ENCODE measurements around the gene HES5.
A peak's percentile ranks its signal among the peaks of the same experiment; 100 is the strongest.
"Not testable (repeated sequence)": the region's sequence is repeated elsewhere in the genome, so short reads cannot be mapped to it uniquely, and the experiment has no call there.

The HES5 gene

GRCh38 chr1:2560299-2561073 is 30.4 kb upstream of the HES5 start:
- no peak for DNase-seq

GRCh38 chr1:2559509-2560298 is 29.6 kb upstream of the HES5 start:
- DNase-seq, result no peak

DNA sequence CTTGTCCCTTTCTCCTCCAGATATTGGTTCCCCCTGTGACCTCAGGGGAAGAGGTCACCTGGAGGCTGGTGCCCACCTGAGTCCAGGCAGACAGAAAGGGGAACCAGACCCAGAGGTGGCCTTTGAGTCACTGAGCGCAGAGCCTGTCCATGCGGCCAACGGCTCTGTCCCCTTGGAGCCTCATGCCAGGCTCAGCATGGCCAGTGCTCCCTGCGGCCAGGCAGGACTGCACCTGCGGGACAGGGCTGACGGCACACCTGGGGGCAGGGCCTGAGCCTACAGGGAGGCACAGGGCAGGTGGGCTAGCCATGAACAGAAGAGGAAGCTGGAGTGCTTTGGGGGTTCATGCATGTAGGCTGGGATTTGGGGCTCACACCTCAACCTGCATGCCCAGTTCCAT is 28.8 kb upstream of the HES5 start:
- no peak for DNase-seq

DNA sequence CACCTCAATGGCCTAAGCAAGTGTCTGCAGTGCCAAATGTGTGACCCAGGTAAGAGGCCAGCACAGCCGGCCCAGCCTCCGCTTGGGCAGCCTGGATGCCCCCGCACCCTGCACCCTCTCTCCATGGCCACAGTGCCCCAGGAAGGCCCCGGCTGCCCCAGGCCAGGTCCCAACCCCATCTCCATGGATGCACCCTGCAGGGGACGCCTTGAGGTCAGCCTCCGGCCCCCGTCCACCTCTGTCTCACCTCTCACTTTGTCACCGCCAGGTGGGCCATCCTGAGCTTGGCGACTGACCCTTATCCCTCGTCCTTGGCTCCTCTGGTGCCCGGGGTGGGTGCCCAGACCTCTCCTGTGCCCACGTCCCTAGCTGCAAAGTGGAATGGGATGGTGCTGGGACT is 28.4 kb upstream of the HES5 start:
- DNase-seq, result no peak

GRCh38 chr1:2557482-2558400 is 27.7 kb upstream of the HES5 start:
- DNase-seq, result no peak

DNA sequence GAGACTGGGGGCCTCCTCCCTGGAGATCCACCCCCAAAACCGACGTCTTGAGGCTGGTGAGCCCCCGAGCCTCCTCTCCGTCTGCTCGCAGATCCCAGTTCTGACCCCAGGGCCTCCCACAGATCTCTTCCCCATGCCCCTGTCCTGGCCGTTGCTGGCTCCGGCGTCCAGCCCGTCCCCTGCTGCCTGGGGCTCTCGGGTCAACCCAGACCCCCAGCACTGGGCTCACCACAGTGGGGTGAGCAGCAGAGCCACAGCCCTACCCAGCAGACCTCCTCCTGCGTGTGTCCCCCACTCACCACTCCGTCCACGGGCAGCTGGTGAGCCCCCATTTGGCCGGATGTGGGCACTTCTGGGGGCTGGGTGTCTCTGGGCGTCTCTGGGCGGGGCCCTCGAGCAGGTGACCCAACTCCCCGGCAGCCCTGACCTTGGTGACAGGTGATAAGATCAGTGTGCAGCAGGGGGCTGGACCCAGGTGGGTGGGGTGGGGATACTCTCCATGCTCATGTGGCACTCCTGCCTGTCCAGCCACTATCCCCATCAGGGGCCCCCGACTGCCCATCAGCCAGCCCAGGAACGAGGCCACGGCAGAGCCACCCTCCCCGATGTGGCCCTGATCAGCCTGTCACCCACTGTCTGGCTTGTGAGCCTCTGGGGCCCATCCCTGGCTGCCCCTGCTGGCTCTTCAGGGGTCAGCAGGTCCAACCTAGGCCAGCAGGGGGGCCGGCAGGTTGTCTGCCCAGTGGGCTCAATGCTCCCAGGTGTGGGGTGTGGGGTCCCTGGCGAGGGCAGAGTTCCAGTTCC is 26.8 kb upstream of the HES5 start:
- peak; percentile 67 for DNase-seq

GRCh38 chr1:2556277-2556677 is 26.2 kb upstream of the HES5 start, which contains the start of gene TNFRSF14:
Gene TNFRSF14, plus strand, starts transcription at chr1:2556371. Its CDS starts 294 bp downstream, at chr1:2556665.
- peak; percentile 78 for DNase-seq

GRCh38 chr1:2555634-2556276 is 25.7 kb upstream of the HES5 start:
- peak; percentile 89 for DNase-seq

GRCh38 chr1:2554621-2555387 is 24.7 kb upstream of the HES5 start:
- DNase-seq, result peak; percentile 56

DNA sequence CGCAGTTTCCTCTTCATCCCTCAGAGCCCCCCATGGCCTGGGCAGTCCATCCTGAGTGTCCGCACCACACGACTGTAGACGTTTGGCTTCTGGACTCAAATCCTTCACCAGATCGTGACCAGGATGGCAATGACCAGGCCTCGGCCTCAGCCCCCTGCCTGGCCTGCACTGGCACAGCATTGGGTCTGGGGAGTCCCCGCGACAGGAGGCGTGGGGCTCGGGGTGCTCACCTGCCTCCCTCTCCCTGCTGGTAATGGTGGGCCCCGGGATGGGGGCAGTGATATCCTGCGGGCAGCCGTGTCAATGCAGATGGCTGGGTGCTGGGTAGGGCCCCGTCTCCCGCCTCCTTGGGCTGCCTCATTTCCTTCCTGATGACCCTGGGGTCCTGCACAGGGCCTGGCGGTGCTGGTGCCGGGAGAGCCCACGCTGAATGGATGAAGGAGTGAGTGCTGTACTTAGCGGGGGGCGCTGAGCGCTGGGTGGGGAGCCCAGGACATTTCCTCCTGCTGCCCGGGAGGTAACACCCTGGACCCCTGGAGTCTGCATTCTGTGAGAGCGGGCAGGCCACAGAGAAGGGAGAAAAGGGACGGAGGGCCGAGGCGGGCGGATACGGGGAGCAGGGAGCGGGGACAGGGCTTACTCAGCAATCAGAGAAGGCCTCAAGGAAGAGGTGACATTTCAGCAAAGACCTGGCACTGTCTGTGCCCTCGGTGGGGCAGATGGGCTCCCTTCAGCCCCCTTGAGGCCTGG is 24.0 kb upstream of the HES5 start:
- DNase-seq, result no peak

GRCh38 chr1:2553076-2553475 is 23.0 kb upstream of the HES5 start:
- not testable (repeated sequence) for DNase-seq

GRCh38 chr1:2552189-2552588 is 22.1 kb upstream of the HES5 start:
- DNase-seq, result no peak

- not testable (repeated sequence) for DNase-seq
These were observed 21.5 kb upstream of the HES5 start for GRCh38 chr1:2551544-2551943.

- DNase-seq, result not testable (repeated sequence)
These were observed 20.3 kb upstream of the HES5 start for GRCh38 chr1:2550309-2550861.

GRCh38 chr1:2549367-2550029 is 19.4 kb upstream of the HES5 start:
- DNase-seq, result not testable (repeated sequence)

DNA sequence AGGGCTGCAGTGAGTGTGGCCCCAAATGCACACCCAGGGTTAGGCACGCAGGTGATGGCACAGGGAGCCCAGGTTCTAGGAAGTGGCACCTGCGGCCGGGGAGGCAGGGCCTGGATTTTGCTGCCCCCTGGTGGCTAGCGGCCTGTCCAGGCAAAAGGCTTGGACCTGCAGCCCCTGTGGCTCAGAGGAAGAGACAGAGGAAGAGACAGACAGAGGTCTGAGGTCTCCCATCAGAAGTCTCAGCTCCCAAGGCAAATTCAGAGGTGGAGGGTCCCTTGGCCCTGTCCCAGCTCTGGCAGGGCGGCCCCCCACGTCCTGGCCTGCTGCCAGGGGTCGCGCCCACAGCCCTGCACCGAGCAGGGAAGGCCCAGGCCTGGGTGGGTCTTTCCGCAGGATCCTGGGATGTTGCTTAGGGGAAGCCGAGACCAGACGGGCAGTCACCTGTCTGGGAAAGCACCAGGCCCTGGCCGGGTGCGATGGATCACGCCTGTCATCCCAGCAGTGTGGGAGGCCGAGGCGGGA is 18.1 kb upstream of the HES5 start:
- peak; percentile 91 for DNase-seq

DNA sequence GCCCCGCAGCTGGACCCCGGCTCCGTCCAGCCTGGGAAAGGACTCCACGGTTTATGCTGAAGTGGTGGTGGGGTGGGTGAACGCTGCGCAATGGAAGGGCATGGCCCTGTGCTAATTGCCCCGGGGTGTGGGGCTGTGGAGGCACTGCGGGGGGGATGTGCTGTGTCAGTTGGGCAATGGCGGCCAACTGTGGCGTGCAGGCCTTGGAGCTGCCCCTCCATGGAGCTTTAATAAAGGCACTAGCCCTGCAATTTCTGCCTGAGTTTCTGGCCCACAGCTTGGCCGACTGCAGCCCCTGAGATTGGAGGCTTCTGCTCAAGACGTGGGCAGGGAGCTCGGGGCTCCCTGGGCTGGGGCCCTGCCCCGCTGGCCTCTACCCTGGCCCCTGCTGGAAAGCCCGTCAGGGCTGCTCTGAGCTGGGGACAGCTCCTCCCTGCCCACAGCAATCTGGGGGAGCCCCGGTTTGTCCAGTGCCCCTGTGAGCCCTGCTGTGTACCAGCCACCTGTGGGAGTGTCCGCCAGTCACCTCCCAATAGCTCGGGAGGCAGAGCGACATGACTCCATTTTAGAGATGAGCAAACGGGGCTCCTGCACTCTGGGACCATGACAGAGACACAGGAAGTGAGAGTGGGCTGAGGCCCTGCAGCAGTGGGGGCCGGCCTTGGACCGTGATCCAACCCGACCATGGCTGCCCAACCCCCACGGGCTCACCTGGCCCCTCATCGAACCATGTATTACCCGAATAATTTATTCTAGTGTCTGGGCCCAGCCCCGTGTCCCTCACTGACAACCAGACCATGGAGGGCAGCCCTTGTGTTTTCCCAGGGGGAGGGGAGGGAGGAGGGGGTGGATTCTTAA is 17.4 kb upstream of the HES5 start:
- peak; percentile 76 for DNase-seq
